NCI-H82 treated with DMSO at 0.1 percent for 48 hours (cell line): ENCODE data around the gene DCP1B.
"Not testable (repeated sequence)": the region's sequence is repeated elsewhere in the genome, so short reads cannot be mapped to it uniquely, and the experiment has no call there.

Source experiments
- DNase-seq: peaks from one replicate; lab custom pipeline; 2025; ENCODE audit not compliant: unreplicated experiment; lab: John Stamatoyannopoulos, UW

Gene DCP1B

DNA sequence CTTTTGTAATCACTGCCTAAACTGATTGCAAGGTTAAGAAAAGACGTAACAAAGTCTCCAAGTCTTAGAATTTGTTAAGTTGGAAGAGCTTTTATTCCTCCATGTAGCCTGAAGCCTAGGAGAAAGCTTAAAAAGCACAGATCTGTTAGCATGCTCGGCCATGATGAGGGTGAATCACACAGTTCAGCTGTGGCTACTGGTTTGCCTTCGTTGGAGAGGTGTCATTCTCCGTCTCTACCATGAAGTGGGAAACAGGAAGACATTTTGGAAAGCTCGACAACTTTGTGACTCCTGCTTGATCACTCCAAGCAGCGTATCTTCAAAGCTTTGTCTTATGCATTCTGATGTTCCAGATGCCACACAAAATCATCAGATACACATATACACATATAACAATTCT, 27.1 kb downstream of the DCP1B start:
- DNase-seq: no peak

DNA sequence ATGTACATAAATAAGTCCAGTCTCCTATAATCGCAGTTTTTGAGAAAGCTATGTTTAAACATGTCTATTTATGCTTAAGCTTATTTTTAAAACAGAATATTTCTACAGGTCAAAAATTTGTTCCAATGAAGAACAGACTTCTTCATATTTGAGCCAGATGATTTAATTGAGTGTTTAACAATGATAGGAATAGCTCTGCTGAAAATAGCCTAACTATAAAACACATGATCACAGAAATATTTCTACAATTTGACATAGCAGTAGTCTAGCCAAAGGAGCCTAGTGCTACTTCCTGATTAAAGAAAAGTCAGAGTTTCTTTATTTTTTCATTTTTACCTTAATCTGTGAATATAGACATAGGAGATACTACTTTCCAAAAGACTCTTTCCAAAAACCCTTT, 29.4 kb downstream of the DCP1B start:
- DNase-seq: no peak

GRCh38 chr12:1972856-1973317, 31.4 kb downstream of the DCP1B start:
- DNase-seq: no peak

GRCh38 chr12:1972260-1972659, 32.0 kb downstream of the DCP1B start:
- DNase-seq: no peak

GRCh38 chr12:1970331-1970900, 33.8 kb downstream of the DCP1B start:
- no peak for DNase-seq

- DNase-seq: no peak
Observed at GRCh38 chr12:1966561-1967226, 37.6 kb downstream of the DCP1B start.

DNA sequence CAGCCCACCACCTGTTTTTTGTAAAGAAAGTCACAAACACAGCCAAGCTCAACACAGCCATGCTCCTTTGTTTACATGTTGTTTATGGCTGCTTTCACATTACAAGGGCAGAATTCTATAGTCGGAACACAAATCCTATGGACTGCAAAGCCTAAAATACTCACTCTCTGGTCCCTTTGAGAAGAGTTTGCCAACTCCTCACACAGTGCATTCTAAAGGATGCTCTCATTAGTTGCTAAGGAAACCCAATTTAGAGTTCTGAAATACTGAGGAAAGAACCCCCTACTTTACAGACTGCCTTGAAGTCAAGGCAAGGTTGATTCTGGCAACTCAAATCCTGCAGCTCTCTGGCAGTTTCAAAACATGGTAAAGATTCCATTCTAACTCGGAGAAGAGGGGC, 38.3 kb downstream of the DCP1B start:
- DNase-seq: no peak

DNA sequence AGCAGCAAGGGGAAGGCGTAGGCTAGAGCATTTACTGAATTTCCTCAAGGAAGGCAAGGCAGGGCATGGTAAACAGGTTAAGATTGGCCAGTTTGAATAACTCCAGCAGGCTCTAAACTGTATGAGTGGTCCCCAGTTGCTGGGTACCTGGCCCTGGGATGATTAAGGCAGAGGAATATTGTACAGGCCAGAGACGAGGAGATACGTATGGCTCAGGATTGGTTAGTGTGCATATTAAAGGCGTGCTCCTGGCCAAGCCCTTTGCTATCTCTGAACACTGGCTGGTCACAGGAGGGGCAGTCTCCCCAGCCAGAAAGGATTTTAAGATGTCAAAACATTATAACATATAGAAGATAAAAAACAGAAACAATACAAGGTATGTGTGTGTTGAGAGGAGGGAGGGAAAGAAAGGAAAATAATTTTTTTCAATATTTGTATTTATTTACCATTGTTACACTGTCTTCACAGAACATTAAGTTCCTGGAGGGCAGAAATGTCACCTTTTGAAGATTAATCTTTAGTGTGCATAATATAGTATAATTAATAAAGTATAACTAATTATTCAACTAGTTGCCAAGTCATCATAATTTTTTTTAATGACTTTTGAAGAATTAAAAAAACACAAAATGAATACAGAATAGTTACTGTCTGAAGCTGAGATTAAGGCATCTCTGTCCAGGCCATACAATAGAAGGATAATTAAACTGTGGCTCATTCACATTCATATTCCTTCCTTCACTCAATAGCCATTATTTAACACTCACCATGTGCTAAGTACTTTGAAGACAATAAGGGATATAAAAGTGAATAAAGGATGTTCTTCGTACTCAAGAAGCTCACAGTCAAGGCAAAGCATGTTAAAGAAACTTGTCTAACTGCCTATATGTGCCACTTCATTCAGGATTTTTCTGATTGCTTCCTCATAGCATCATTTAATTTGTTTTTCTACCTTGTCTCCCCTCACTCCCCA, 41.9 kb downstream of the DCP1B start:
- DNase-seq: no peak

GRCh38 chr12:1956716-1957115, 47.5 kb downstream of the DCP1B start:
- DNase-seq: no peak

- DNase-seq: no peak
Observed at GRCh38 chr12:1949771-1950470, 54.3 kb downstream of the DCP1B start.

DNA sequence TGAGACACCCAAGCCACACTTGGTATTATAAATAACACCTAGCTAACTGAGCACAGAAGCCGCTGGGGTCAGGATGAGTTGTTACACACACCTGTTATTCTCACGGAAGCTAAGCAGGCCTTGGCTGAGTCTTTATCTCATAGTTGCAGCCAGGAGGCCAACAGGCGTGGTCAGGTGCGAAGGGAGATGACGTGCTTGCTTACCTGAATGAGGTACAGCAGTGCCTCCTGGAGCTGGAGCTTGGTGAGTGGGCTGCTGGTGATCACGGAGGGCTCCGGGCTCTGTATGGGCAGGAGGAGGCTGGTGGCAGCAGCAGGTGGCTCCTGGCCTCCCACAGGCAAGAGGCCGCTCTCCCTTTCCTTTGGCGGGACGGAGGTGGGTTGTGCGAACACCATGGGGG, 55.4 kb downstream of the DCP1B start:
- no peak for DNase-seq

- no peak for DNase-seq
Observed at GRCh38 chr12:1947081-1947480, 57.2 kb downstream of the DCP1B start.

- DNase-seq: no peak
Observed at GRCh38 chr12:1946296-1946695, 58.0 kb downstream of the DCP1B start.

DNA sequence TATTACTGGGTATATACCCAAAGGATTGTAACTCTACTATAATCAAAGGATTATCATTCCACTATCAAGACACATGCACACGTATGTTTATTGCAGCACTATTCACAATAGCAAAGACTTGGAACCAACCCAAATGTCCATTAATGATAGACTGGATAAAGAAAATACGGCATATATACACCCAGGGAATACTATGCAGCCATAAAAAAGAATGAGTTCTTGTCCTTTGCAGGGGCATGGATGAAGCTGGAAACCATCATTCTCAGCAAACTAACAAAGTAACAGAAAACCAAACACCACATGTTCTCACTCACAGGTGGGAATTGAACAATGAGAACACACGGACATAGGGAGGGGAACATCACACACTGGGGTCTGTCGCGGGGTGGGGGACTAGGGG, 58.8 kb downstream of the DCP1B start:
- DNase-seq: not testable (repeated sequence)

GRCh38 chr12:1939801-1940607, 64.3 kb downstream of the DCP1B start:
- peak; percentile 38 for DNase-seq

DNA sequence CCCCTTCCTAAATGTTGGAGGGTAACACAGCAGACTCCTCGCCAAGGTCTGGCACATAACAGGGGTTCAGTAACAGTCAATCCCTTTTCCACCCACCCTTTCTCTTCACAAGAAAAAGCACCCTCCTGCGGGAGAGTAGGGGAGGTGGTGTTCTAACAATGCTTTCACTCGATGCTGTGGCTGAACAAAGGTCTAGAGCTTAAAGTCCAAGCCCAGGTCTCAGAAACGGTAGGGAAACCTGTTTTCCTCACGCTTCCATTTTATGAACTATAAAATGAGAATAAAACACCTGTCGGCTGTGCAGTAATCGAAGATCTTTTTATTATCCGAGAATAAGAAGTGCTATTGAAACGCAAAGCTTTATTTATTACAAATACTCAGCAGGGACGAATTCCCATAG, 64.9 kb downstream of the DCP1B start:
- no peak for DNase-seq

DNA sequence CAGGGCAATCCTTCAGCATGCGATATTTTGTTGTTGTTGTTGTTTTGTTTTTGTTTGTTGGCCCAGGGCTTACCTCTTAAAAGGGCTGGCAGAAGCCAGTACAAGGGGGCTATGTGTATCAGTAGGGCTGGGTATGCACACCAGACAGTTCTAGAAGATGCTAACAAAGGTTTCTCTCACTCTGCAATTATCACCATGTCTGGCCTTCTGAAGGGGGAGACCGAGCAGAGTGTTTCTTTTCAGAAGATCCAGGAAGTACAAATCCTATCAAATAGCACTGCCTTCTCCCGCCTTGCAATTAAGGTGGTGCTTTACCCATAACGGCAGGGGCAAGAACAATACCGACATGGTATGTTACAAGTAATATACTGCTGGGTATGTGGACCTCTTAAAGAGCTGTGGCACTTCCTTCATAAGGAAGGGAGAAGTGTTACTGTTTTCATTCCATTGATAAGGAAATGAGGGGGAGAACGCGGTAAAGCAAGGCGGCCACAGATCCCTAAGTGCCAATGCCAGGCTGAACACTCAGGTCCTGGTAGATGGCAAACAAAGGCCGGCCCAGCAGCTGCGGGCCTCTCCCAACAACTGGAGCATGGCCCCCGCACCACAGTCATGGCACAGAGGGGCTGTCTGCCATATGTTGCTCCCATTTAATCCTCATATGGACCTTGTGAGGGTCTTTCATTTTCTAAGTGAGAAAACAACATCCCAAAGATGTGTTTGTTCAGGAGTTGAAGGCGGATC, 66.6 kb downstream of the DCP1B start:
- DNase-seq: no peak

DNA sequence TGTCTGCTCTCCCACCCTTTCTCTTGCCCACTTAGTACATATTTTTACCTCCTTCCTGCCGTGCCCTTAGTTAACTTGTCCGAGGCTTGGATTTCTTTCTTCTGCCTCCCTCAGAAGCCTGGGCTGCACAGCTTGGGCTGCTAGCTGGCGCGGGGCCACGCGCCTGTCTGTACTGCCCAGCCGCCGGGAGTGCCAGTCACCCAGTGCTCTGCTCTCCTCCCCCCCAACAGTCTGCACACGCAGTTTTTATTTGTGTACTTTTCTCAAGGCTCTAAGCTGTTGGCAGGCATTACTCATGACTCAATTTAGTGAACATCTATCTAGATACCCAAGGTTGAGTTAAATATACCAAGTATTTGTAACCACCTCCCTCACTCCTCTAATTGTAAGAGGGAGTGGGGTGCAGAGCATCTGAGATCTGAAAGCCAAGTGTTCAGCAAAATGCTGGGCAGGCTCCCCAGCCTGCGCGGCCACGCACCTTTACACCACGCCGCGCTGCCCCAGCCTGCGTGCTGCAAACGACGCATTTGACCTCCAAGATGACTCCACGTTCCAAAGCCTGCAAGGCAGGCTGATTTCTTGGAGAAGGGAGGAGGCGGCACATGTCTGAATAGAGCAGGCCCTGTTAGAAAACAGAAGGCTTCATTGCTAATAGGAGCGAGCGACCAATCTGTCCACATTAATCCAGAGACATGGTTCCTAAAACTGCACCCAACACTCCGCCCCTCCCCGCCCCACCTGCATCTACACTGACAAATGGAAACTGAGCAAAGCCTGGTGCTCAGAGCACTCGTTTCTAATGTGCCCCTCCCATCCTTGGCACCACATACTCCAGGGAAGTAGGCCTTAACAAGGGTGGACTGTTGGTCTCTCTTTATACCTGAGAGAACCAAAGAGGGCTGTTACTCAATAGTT, 67.6 kb downstream of the DCP1B start:
- no peak for DNase-seq
